HG03196 (cell line): Measurements from ENCODE around the gene GOPC.
"Not testable (repeated sequence)": the region's sequence is repeated elsewhere in the genome, so short reads cannot be mapped to it uniquely, and the experiment has no call there.

Source experiments
- ATAC-seq: cut with Tn5 transposase; IDR thresholded peaks from one replicate; pipeline ENCODE4 v1.9.1; 2021; ENCODE audit not compliant: unreplicated experiment

The GOPC gene

DNA sequence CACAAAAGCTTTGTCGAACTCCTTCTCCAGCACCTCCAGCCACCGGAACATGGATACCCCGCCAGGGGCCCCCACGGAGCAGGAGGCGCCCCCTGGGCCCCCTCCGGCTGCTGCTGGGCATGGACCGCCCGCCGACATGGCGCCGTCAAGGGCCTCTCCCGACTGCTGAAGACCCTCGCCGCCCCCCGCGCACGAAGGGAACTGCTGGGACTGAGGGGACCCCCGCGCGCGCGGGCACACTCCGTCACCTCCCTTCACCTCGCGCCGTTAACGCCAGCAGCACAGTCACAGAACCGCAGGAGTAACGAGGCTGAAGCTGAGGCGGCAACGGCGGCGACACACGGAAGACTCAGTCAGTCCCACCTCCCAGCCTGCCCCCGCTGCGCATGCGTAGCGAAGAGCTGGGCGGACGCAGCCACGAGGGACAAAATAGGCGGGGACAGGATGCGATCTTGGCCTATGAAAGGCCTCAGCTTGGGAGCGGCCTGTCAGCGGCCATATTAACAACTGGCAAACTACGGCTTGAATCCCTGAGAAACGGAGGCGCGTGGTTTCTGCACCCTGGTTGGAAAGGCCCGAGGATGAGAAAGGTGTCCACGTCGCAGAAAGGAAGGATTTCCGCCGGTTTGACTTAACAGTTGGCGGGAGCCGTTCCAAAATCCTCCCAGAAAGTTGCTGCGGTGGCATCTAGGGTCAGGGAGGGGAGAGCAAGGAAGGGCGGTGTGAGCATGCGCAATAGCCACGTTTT is at the start of gene GOPC:
GOPC (minus strand) TSS at position 361 of the 748 bp plus-strand sequence; CDS start at position 138, 223 bp downstream.
- peak; percentile 89 for ATAC-seq

DNA sequence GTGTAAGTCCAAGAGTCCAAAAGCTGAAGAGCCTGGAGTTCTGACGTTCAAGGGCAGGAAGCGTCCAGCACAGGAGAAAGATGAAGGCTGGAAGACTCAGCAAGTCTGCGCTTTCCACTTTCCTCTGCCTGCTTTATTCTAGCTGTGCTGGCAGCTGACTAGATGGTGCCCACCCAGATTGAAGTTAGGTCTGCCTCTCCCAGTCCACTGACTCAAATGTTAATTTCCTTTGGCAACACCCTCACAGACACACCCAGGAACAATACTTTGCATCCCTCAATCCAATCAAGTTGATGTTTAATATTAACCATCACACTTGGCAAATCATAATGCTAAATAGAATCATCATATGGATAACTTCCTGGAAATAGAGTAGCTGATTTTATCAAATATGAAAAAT is 49.7 kb upstream of the GOPC start:
- not testable (repeated sequence) for ATAC-seq

DNA sequence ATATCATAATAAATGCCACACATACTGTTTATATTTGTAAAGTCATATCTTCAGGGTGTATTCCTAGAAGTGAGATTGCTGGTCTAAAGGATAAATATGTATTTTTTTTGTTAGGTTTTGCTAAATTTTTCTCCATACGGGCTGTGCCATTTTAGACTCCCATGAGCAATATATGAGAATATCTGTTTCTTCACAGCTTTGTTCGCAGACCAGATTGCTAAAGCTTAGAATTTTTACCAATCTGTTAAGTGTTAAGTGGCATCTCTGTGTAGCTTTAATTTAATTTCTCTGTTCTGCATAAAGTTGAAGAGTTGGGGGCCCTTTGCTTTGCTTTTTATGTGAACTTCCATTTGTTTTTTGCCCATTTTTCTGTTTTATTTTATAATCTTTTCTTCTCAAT is 40.7 kb upstream of the GOPC start:
- ATAC-seq: no peak

DNA sequence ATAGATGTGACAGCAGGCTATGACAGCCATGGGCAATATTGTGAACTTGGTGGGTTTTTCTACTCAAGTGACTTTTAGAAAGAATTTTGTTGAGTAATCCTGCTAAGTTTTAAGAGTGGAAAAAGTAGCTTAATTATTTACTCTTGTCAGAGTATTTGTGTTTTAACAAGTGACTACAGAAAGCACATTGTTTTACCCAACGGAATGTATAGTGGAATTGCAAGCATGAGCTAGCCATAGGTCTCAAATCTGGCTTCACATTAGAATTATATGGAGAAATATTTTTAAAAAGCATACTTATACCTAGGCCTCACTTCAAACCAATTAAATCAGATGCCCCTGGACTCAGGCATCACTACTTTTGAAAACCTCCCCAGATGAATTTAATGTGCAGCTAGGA is 35.5 kb upstream of the GOPC start:
- no peak for ATAC-seq

DNA sequence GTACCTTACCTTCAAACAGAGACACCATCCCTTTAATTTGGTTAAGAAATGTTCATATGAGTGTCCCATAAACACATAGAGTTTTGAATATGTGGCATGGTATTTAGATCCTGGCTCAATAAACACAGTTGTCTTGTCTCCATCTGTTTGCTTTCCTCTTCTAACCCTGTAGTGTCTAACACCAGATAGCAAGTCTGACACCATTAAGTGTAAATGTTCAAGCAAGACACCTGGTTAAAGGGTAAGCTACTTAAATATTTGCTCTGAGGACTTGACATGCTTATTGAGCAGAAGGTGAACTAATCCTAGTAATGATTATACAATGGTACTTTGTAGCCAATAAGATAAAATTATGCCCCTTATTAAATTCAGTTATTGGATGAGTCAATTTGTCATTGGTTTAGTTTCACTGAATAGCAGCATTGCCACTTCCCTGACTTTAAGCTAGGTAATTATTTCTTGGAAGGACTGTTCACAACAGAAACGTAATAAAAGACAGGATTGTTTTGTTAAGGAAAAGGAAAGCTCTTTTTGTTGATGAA is 26.9 kb upstream of the GOPC start:
- no peak for ATAC-seq

DNA sequence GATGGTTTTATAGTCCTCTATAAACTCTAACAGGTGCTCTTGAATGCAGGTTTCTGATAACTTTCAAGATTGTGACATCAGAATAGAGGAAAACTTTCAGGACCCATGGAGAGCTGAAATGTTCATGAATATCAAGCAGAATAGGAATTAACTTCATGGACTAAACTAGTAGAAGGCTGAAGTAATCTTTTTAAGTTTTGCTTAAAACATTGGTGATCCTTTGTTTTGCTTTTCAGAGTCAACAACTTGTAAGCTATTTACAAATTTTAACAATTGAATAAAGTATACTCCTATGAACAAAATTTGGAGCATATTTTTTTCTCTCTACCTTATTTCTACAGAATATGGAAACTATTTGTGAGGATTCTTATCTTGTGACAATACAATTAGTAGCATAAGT is 25.2 kb upstream of the GOPC start:
- ATAC-seq: no peak

DNA sequence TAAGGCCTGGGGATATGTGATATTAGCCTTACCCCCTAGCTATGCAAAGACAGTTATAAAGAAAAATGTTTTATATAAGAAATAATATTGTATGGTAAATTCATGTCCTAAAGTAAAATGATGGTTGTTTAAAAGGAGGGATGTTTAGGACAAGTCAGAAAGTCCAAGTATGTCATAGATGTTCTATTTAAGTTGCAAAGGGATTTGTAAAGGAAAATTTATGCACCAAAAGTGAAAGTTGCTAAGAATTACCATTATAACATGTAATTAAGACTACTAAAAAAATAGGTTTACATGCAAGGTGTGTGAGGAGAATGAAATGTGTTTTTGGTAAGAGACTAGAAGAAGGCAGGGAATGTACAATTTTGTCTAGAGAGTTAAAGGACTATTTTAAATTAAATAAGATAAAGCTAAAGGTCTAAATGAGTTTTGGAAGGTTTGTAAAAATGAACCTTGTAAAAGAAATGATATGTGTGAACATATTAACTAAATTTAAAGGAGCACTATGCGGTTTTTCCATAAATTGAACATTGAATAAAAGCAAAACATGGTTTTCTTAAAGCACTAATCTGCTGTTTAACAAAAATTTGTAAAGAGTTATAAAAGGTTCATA is 22.7 kb upstream of the GOPC start:
- ATAC-seq: no peak

DNA sequence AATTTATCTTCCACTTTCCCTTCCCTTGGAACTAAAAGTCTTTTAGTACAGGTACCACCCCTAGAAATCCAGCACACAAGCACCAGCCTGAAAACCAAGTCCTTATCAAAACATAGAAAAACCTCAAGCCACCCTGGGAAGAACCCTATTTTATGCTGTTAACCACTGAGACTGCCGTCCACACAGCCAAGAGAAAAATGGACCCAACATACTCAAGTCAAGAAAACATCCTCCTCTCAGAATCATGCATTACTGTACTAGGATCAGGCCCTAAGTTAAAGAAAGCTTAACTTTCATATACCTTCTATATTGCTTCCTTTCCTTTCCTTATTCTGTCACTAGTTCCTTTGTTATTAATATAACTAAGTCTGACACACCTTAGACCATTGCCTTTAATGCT is 16.9 kb upstream of the GOPC start:
- no peak for ATAC-seq

DNA sequence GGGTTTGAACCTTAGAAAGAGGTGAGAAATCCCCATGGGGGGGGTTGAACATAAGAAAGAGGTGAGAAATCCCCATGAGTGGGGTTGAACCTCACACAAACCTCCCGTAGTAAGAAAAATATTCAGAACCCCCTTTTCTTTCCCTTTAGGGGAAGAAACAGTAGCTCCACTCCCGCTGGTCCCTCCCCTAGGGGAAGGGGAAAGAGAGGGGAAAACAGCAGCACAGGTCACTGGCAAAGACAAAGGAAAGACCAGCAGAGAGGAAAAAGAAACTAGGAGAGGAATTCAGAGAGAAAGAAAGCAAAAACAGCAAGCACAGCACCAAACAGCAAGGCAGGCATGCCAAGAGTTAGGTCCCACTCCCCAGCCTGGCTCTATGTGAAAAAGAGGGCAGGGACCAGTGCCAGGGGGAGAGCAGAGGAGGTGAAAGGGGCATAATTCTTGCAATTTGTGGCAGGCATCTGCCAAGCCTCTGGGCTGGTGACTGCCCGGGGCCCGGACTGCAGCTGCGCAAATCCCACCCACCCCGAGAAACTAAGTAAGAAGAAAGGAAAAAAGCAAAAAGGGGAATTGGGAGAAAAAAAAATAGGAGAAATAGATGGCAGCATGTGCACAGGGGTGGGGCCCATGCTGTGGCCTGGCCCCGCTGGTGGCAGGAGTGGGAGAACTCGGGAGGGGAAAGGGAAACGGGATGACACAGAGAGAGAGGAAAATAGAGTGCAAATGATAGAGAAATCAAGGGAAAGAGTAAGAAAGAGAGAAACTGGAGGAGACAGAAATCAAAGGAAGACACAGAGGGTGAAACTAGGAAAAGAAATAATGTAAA is 15.1 kb upstream of the GOPC start:
- ATAC-seq: no peak

DNA sequence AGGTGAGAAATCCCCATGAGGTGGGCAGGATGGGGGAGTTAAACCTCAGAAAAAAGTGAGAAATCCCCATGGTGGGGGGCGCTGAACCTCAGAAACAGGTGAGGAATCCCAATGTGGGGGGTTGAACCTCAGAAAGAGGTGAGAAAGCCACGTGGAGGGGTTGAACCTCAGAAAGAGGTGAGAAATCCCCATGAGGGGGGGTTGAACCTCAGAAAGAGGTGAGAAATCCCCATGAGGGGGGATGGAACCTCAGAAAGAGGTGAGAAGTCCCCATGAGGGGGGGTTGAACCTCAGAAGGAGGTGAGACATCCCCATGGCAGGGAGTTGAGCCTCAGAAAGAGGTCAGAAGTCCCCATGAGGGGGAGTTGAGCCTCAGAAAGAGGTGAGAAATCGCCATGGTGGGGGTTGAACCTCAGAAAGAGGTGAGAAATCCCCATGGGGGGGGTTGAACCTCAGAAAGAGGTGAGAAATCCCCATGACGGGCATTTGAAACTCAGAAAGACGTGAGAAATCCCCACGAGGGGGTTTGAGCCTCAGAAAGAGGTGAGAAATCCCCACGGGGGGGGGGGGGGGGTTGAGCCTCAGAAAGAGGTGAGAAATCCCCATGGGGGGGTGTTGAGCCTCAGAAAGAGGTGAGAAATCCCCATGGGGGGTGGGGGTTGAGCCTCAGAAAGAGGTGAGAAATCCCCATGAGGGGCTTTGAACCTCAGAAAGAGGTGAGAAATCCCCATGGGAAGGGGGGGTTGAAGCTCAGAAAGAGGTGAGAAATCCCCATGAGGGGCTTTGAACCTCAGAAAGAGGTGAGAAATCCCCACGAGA is 14.3 kb upstream of the GOPC start:
- ATAC-seq: no peak

DNA sequence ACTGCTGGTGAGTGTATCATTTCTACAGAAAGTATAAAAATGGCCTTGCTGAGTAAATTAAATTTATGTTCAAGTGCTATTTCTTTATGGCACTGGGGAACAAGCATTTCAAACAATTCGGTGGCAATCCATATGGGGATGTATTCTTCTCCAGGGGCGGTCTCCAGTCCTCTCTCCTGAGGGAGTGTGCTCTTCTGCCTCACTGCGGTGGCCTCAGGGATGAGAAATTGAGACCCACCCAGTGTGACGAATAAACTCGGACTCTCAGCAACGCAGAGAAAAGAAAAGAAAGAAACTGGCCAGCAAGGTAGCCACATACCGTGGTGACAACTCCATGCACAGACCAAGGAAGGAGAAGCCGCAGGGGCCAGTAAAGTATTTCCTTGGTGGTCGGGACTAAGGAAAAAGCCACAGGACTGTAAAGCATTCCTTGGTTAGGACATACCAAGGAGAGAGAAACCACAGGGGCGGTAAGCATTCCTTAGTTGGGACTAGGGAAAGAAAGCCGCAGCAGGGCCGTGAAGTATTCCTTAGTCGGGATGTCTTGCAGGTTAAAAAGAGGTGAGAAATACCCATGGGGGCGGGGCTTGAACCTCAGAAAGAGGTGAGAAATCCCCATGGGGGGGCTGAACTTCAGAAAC is 13.6 kb upstream of the GOPC start:
- ATAC-seq: no peak

DNA sequence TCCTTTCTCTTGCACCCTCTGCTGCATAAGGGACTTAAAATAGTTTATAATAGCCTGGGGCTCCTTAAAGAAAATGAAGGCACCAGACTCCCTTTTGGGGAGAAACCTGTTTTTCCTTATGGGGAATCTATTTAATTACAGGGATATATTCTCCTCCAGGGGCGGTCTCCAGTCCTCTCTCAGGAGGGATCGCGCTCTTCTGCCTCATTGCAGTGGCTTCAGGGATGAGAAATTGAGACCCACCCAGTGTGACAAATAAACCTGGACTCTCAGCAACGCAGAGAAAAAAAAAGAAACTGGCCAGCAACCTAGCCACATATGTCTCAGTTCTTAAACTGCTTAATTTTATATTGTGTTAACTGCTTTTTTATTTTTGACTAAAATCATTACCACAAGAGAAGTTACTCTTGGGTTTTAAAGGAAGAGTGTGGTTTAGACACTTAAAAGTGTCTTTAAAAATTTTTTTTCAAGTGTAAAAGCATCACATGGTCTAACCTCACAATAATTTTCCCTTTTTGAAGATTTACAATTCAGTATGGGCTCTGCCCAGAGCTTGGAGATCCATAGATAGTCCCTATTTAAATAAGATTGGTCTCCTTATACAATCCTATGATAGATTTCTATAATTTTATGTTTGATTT is 11.7 kb upstream of the GOPC start:
- ATAC-seq: no peak

DNA sequence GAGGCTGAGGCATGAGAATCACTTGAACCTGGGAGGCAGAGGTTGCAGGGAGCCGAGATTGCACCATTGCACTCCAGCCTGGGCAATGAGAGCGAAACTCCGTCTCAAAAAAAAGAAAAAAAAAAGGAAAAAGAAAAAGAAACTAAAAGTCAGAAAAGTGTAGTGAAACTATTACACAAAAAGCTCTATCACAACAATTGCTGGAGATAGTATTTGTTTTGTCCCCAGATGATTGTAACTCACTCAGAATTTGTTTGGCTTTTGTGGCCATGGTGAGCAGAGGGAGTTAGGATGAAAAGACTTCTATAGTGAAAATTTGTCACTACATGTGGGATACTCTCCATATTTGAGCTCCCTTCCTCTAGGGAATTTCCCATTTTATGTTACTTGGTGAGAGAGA is 5.2 kb upstream of the GOPC start:
- no peak for ATAC-seq

DNA sequence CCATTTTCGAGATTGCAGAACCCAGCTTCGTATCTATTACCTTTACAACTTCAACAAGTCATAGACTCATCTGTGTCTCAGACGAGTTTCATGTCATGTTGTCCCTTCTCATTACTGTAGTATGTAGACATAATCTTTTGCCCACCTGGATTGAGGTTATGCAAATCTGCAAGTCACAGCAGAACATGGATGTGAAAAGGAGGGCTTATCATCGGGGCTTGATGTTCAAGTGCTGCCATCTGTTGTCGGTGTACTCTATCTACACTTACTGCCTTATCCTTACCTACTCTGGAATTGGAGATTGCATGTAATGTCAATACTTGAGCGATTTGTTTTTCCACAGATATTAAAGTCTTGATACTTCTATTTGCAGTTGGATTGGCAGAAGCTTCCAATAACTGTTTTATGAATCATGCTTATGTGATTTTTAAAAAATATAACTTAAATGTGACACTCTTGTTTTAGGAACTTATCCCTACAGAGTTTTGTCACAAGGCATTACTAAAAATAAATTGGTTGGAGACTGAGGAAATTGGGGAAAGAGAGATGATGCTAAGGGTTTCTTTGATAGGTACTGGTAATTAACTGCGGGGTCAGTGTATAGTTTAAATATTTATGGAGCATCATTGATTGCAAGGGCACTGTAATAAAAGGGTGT is 3.0 kb upstream of the GOPC start:
- peak; percentile 44 for ATAC-seq

DNA sequence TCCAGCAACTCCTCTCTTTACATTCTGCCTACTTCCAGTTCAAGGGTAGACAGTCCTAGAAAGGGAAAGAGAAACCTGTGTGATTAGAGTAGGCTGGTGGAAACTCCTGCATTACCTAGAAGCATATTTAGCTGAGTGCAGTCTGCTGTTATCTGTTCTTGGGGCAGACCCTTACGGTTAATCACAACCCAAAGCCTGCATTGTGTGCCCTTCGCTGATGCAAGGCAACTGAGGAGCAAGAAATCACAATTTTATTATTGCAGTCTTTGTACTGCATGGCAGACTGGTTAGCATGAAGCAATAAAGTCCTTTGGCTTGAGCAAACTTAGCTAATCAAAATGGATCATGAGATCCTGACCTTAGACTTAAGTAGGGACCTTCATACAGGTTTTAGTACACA is 1.5 kb upstream of the GOPC start:
- ATAC-seq: no peak

DNA sequence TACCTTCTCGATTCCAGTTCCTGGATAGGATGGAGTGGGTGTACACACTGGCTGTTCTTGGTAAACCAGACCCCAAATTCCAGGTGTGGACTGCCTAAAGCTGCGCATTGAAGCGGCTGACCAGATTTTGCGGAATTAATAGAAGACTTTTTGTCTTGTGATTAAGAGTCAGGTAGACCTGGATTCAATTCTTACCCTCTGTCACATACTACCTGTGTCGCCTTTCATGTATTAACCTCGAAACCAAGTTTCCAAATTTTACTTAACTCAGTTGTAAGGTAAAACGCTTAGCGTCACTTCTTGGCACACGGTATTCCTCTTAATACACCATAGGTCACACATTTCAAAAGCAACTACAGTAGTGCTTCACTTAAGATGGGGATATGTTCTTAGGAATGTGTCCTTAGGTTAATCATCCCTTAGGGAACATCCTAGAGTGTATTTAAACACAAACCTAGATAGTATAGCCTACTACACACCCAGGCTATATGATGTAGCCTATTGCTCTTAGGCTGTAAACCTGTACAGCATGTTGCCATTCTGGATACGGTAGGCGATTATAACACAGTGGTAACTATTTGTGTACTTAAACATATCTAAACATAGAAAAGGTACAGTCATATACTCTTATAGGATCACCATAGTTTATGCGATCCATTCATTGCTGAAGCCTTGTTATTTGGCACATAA is 733 bp upstream of the GOPC start:
- ATAC-seq: no peak

DNA sequence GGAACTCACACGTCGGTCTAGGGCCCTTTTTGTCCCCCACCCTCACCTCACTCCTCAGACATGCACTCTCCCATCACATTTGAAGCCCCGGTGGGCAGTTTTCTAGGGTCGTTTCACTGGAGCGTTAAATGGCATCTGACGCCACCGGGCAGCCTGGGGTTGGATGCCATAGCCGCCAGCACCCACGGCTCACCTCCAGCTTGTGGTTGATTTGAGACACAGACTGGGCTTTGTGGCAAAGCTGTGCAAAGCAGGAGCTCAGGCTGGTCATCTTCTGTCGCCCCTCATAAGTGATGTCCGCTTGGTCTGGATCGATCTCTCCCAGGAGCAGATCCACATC is 530 bp downstream of the GOPC start:
- peak; percentile 13 for ATAC-seq

DNA sequence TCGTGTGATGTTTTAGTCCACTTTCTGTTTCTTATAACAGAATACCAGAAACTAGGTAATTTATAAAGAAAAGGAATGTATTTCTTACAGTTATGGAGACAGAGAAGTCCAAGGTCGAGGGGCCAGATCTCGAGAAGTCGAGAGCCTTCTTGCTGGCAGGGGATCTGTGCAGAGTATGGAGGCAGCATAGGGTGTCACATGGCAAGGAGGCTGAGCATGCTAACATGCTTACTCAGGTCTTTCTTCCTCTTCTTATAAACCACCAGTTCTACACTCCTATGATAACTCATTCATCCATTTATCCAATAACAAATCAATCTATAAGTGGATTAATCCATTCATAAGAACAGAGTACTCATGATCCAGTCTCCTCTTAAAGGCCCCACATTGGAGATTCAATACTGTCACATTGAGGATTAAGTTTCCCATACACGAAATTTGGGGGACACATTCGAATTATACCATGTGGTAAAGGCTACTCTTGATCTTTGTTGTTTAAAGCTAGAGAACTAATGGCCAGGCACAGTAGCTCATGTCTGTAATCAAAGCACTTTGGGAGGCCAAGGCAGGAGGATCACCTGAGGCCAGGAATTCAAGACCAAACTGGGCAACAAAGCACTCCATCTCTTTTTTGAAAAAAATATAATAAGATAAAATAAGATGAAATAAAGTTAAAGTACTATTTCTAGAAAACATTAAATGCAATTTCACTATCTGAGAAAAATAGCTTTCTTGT is 2.1 kb downstream of the GOPC start:
- ATAC-seq: no peak
